ENCODE results near the gene CHL1.

DNA sequence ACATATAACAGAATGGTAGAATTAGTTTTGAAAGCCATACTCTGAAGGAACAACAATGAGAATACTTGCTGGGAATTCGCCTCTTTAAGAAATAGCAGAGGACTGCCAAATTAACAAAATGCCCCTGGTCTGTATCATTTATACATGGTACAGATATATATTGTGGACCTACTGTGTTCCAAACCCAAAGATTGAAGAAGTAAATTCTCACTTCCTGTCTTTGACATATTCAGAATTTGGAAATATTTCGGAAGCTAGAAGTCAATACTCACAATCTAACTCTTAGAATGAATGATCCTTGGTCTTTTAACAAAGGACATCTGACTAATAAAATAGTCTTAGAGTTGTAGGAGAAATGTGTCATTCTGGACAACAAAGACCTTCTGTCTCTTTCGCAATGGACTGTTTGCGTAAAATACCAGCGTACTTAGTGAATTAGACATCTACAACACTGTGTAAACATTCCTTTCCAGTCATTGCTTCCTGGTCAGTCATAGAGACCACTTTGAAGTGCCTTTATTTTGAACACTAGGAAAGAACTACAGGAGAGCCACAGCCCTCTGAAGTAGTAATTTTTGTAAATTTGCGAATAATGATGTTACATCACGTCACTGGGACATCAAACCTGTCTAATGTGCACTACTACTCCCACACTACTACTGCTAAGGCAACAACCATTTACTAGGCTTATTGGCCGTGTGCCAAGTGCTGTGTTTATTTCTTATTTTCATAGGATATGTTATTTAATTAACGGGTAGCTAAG, 68.0 kb downstream of the CHL1 start:
- TF ChIP-seq EZH2 (IDR thresholded peaks at IDR 0.05; ENCODE audit: low read depth) (no peak), CTCF (conservative IDR thresholded peaks at IDR 0.05) (no peak)
